ENCODE measurements around the gene SNX9.

- TF ChIP-seq CTCF (conservative IDR thresholded peaks at IDR 0.05 in 1 of 2, IDR thresholded peaks at IDR 0.05 in 1 of 2; ENCODE audit: low read depth in 1 of 2, low read length in 2 of 2), result no peak
- TF ChIP-seq EZH2 (IDR thresholded peaks at IDR 0.05; ENCODE audit: low read length, missing control alignments), result no peak
Observed at GRCh38 chr6:157937916-157938315, 114.9 kb downstream of the SNX9 start.

Measured in fibroblast of lung (primary cell).